RPMI7951 (cell line): ENCODE data around the gene PSMA2. TPM values are rescaled to one million over a fixed set of nuclear protein-coding genes. Genes with fewer than 3 reads are reported as not detected.
A peak's percentile ranks its signal among the peaks of the same experiment; 100 is the strongest.

ENCODE experiments used
- DNase-seq: peaks from one replicate; pipeline ENCODE4 v3.0.0-alpha.2; 2012; ENCODE audit warnings: low read depth
- total RNA-seq: library from RNA; depleted of rRNA; stranded (reverse); fragments of >200 nt; shearing (Covaris generic); gene quantifications from 2 replicates; pipeline ENCODE4 v1.2.3, GENCODE V29; 2014

Gene PSMA2
- total RNA-seq, 1 experiment from 2014 or later: 438 TPM

DNA sequence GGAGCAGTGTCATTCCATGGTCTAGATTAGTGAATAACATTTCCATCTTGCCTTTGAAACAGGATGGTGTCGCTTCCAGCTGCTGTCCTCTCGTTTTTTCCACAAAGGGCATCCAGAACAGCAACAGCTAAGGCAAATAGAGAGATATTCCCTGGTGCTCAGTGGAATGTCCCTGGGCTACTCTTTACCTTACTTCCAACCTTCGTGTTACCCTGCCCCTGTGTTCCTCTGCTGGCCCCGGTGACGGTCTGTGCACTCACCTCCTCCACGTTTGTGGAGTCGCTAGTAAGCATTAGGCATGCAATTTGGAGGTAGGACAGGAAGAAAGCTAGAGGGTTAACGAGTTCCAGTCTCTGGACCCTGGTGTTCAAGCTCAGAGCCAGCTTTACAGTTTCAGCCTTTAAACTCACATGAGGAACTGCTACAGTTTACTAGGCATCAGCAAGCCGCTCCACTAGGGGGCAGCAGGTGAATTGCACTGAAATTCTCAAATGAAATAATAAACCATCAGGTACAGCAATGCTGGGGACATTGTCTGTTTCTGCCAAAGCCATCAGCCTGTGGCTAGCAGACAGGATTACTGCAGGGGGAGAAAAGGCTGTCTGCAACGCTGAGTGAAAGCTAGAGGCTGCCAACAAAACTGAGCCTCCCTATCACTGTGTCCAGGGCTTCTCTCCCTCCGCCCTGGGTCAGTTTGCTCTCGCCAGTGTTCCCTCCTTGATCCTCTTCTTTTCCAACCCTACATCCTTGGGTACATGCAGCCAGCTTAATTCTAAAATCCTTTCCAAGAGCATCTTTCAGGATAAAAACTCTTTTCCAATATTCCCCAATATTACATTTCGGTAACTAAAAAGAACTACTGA, 9.2 kb upstream of the PSMA2 start:
- peak; percentile 68 for DNase-seq

DNA sequence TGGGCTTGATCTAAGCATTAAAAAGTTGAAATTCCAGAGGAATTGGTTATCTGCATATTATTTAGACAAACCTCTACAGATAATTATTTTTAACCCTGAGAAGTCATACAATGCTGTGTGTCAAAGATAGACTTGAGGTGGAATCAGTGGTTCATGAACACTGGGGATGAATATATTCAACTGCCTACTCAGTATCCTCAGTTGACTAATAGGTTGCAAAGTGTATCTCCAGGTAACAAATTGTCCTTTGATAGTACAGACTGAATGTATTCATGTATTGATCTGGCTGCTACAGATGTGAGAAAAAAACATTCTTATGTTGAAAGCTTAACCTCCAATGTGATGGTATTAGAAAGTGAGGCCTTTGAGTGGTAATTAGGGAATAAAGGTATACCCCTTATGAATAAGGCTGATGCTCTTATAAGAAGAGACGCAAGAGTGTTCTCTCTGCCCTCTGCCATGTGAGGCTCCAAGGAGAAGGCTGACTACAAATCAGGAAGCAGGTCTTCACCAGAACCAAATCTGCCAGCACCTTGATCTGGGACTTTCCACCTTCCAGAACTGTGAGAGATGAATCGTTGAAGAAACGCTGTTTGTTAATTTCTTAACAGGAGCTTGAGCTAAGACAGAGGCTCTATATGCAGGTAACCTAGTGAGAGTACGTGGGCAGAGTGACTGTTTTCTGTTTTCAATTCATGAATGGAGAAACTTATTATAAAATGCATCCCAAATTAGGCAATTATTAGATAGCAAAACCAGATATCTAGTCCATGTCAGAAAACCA, 7.7 kb upstream of the PSMA2 start:
- DNase-seq: no peak

- no peak for DNase-seq
These were observed 3.9 kb upstream of the PSMA2 start for GRCh38 chr7:42935861-42936260.

GRCh38 chr7:42934291-42934690, 2.3 kb upstream of the PSMA2 start:
- no peak for DNase-seq

DNA sequence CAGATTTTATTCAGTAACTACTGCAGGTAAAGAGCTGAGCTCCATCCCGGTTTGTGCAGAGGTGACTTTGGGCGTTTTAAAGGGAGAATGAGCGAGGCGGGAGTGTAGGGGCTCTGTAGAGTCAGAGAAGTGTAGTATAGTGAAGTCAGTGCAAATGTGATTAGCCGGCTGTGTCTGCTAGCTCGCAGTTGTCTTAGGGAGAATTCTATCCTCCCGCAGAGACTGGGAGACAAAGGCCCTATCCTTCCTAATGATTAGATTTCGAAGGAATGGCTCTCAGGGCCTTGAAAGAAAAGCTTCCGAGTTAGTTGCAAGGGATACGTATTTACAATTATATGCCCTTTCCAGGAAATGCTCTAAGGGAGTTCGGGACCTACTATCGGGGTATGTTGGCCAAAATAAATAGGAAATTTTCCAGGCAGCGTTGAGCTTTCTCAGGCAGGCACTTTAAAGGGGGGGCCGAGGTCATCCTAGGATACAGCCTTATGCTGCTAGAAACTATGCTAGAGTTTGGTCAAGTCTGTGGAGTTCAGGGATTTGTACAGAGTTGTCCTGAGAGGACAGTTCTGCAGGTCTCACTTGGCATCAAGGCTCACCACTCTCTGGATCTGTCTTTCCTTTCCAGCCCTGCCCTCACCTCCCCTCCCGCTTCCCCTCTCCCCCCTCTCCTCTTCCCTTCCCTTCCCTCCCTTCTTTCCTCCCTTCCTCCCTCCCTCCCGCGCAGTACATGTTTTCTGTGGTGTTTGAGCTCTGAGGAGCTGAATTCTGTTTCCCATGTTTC, 1.0 kb upstream of the PSMA2 start:
- peak; percentile 41 for DNase-seq

GRCh38 chr7:42931447-42931833, 534 bp downstream of the PSMA2 start:
- peak; percentile 36 for DNase-seq

GRCh38 chr7:42930889-42931288, 1.1 kb downstream of the PSMA2 start:
- DNase-seq: no peak

DNA sequence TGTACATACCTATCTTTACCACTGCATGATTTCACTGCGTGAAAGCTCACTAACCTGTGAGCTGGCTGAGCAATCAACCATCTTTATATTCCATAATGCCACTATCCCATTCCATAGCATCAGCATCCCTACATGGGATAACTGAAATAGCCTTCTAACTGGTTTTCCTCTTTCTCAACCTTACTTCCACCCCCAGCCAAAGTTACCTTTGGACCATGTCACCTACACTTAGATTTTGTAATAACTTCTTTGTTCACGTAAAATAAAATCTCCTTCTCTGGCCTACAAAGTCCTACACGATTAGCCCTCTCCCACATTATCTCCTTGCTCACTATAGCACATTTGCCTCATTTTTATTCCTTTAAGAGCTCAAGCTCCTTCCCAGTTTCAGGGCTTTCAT, 2.5 kb downstream of the PSMA2 start:
- no peak for DNase-seq

DNA sequence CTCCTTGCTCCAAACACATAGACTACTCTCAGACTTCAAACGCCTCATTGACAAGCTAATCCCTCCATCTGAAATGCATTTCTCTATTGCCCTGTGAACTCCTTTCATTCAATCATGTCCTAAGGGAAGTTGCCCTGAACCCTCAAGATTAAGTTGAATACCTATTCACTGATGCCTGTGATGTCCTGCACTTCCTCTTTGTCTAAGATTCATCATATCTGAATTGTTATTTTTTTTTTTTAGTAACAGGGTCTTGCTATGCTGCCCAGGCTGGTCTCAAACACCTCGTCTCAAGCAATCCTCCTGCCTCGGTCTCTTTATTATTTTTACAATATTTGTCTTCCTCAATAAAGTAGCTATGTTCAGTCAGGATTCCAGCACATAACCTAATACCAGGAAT, 3.2 kb downstream of the PSMA2 start:
- no peak for DNase-seq

- no peak for DNase-seq
These were observed 5.8 kb downstream of the PSMA2 start for GRCh38 chr7:42926204-42926603.

- DNase-seq: no peak
These were observed 6.3 kb downstream of the PSMA2 start for GRCh38 chr7:42925630-42926029.

- no peak for DNase-seq
These were observed 7.6 kb downstream of the PSMA2 start for GRCh38 chr7:42924223-42924838.

DNA sequence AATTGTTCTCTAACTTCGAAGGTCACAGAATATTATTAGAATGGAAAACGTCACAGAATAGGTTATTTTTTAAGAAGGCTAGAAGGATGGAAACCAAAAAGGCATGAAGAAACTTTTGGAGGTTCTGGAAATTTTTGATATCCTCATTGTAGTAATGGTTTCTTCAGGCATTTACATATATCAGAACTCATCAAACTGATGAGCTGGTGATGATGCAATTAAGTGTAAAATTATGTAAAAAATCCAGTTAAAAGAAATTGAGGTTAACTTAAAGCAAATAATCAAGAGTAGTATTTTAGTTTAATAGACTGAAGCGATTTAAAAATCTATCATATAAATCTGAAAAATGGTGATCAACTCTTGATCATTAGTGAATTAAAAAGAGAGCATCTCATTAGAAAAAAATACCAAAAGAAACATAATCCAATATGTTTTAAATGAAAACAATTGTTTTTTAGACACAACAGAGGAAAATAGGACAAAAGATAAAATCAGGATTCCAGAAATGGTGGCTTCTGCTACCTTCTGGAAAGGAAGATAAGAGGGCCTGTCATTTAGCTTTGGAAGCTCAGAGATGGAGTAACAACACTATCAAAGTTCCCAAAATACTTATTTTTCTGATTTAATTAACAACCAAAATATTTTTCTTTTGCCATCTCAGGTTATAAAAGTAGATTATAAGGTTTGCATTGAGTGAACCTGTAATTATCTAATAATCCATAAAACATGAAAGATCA, 9.8 kb downstream of the PSMA2 start:
- DNase-seq: no peak

GRCh38 chr7:42915356-42915755, 16.6 kb downstream of the PSMA2 start:
- DNase-seq: no peak

DNA sequence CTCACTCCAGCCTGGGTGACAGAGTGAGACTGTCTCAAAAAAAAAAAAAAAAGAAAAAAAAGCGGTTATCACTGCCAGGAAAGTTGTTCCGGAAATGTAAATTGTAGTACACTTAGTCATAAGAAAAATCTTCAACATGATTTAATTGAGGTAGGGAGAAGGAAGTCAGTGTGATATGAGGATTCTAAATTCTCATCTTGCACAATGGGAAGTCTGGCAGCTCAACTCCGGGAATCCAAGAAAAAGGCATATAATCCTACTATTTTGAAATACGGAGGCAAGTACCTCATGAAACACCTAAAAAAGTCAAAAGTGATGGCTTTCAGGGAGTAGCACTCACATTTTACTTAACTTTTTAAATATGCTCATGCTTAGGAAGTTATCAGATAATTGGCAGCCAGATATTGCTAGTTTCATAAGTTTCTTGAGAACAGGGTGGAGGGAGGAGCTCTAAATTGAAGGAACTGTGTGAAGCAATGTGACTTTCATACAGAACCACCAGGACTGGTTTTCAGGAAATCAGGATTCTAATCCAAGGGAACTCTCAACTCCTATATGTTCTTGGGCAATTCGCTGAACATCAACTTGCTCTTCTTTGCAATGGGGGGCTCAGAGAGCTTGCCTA, 17.4 kb downstream of the PSMA2 start:
- peak; percentile 33 for DNase-seq

GRCh38 chr7:42914009-42914408, 18.0 kb downstream of the PSMA2 start:
- no peak for DNase-seq

GRCh38 chr7:42913591-42913990, 18.4 kb downstream of the PSMA2 start:
- no peak for DNase-seq

- peak; percentile 93 for DNase-seq
These were observed 20.2 kb downstream of the PSMA2 start, which contains the start of gene C7orf25 for GRCh38 chr7:42911454-42912447. Gene C7orf25 (minus strand): TSS chr7:42912070. CDS start chr7:42910900, 1,170 bp downstream.

DNA sequence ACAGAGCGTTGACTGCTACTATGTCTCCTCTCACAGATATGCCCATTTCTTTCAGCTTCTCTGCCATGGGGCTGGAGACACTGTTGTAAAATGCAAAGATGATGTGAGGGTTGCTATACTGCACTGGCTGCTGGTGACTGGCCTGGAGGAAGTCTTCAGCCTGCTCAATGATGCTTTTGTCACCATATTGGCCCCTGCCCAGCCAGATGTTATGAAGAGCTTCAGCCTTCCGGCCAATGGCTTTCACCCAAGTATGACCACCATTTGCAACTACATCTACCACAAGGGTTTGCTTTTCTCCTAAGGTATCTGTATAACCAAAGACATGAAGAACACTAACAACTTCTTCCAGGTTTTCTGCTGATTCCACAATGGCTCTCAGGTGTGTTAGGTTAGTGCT, 21.7 kb downstream of the PSMA2 start:
- peak; percentile 58 for DNase-seq
